HuH-7 (cell line): ENCODE measurements around the gene RYR3.
A peak's percentile ranks its signal among the peaks of the same experiment; 100 is the strongest.
"Not testable (repeated sequence)": the region's sequence is repeated elsewhere in the genome, so short reads cannot be mapped to it uniquely, and the experiment has no call there.

Experiments
- DNase-seq: peaks from one replicate; pipeline ENCODE4 v3.0.0; 2011; ENCODE audit warnings: low spot score

Gene RYR3

GRCh38 chr15:33516563-33516962, 205.8 kb downstream of the RYR3 start:
- DNase-seq: no peak

- DNase-seq: no peak
Measured at GRCh38 chr15:33517944-33518343, 207.2 kb downstream of the RYR3 start.

- DNase-seq: no peak
Measured at GRCh38 chr15:33518421-33518820, 207.7 kb downstream of the RYR3 start.

DNA sequence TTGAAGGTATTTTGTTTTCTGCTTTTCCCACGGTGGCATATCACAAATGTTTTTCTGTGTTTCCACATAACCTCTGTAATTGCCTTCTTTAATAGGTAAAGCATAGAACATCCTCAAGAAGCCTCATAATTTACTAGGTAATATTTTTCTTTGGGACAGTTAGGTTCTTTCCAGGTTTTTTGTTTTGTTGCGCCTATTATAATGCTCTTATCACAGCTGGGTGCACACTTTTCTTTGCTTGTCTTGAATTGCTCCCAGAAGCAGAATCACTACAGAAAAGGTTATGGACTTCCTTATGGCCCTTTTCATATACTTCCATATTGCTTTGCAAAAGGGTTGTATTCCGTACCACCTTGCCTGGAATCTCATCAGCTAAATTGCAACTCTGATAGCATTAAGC, 213.5 kb downstream of the RYR3 start:
- no peak for DNase-seq

DNA sequence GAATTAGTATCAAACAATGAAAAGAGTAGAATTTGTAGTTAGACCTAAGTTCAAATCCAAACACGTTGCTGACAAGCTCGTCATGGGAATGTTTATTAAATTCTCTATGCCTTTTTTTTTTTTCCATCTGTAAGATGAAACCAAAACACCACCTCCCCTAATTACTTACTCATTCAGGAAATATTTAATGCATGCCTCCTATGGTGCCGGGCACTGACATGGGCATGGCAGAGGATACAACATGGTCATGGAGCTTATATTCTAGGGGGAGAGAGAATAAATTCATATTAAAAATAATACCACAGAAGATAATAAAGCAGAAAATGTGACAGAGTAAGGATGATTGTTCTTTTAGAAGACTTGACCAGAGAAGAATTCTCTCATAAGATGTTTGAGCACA, 215.8 kb downstream of the RYR3 start:
- DNase-seq: no peak

DNA sequence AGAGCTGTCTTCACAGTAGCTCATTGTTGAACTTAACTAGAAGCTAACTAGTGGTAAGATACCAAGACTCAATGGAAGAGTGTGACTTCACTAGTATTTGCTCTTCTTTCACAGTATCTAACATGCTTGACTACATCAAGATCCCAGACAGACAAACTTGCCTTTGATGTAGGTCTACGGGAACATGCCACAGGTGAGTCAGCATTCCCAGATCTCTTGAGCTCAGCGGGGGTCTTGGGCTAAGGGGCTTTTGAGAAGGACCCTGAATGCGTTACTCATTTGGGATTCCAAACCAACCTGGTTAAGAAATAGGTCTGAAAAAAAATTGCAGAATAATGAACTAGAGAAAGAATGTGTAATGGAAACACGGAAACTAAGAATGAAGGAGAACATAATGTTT, 222.4 kb downstream of the RYR3 start:
- no peak for DNase-seq

DNA sequence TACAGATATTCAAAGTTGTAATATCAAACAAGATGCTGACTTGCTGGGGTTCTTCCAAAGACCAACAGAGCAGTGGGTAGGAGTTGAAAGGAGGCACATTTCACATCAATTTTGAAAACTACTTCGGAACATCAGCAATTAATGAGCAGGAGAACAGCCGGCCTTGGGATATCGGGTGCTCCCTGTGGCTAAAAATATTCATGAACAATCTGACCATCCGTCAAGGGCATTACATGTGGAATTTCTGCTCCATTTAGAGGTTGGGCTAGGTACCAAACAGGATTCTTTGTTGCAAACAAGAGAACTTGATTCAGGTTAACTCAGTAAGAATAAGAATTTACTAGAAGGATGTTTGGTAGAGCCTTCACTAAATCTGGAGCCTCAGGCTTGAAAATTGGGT, 223.9 kb downstream of the RYR3 start:
- no peak for DNase-seq

- DNase-seq: no peak
Measured at GRCh38 chr15:33535135-33535534, 224.4 kb downstream of the RYR3 start.

DNA sequence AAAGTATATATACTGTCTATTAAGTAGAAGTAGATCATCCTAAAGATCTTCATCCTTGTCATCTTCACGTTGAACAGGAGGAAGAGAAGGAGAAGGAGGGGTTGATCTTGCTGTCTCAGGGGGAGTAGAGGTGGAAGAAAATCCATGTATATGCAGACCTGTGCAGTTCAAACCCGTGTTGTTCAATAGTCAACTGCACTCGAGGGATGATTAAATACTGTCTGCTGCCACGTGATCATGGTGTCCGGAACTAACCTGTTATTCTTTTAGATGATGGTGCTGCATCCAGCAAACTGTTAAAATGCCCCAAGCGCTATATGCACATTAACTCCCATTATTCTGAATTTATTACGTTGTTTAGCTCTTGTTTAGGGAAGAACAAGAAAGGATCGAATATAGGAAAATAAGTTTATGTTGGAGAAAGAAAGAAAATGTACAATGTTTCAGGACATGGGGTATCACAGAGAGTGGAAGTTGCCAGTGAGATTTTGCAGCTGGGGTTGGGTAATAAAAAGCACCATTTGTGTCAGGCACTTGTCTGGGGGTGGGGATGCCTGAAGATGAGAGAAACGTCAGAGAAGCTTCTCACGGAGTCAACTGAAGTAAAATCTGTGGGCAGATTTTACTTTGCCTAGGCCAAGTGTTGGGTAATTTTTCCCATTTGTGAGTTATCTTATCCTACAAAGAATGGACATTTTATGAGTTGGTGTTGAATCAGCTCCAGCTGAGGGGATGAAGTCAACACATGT, 229.2 kb downstream of the RYR3 start:
- DNase-seq: no peak

- no peak for DNase-seq
Measured at GRCh38 chr15:33543957-33544356, 233.2 kb downstream of the RYR3 start.

- DNase-seq: no peak
Measured at GRCh38 chr15:33545866-33546265, 235.1 kb downstream of the RYR3 start.

GRCh38 chr15:33547876-33548275, 237.1 kb downstream of the RYR3 start:
- DNase-seq: peak; percentile 1

DNA sequence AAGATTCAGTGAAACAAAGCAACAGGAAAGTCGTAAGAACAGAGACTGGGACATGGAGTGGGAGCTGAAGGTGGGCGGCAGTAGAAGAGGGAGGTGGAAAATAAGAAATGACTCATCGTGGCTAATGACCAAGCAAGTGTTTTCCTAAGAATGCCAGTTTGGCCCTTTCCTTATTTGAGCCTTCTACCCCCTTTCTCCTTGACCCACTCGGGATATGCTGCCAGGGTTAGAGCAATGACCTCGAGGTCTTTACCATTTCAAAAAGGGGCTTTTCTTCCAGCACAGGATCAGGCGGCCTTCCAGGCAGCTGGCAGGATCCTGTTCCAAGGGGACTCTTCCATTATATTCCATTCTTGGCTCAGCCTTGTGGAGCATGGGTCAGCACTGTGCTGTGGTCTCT, 241.1 kb downstream of the RYR3 start:
- DNase-seq: no peak

DNA sequence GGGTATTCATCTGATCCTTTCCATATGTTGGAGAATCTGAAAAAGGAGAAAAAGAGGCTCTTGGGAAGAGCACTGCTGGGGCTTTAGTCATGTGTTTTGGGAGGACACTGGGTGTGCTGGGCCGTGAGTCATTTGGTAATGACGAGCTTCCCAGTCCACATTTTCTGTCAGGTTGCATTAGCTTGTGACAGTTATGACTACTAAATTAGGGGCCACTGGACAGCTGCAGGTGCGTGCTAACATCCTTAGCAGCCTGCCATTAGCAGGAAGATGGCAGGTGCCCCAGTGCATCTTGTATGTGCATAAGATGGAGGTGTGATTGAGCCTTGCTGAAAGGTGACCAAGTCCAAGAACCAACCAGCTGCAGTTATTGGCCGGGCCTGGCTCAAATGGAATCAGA, 242.4 kb downstream of the RYR3 start:
- no peak for DNase-seq

- DNase-seq: no peak
Measured at GRCh38 chr15:33559207-33559890, 248.6 kb downstream of the RYR3 start.

DNA sequence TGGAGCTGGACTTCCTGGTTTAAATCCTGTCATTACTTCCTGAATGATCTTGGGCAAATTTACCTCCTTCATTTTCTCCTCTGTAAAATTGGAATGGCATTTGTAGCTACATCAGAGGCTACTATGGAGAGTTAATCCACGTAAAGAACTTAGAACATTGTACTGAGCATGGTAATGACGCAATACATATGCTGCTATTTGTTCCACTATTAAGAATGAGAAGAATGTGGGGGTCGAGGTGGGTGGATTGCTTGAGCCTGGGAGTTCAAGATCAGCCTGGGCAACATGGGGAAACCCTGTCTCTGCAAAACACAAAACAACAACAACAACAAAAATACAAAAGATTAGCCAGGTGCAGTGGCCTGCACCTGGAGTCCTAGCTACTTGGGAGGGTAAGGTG, 250.6 kb downstream of the RYR3 start:
- no peak for DNase-seq

DNA sequence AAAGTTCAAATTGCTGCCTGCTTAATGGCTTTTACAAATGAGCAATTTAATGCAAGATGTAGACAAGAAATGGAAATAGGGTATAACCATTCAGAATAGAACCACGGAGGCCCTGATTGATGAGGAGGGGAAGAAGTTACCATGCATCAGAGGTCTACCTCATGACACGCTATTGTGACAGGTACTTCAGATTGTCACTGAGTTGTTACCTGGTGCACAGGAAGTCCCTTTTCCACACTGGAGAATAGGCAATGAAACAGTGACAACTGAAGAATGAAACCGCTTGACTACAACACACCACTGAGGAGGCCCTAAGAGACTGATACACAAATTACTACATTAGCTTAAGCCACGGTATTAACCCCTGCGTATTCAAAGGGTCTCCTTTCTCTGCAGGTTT, 251.2 kb downstream of the RYR3 start:
- no peak for DNase-seq

DNA sequence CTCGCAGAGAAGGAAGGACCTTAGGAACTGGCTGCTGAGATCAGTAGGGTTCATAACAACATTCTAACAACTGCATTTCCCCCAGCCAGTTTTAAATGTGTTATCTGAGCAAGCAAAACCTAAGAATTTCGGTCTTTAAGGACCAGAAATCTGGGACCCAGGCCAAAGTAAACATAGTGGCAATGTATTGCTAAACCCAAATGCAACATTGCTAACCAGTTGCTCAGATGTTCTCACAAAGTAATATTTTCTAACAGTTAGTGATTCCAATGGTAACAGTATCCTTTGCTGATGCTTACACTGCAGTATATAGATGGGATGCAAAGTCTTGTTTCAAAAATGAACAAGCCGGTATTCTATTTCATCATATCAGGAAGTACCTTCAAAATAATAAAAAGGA, 254.3 kb downstream of the RYR3 start:
- no peak for DNase-seq

DNA sequence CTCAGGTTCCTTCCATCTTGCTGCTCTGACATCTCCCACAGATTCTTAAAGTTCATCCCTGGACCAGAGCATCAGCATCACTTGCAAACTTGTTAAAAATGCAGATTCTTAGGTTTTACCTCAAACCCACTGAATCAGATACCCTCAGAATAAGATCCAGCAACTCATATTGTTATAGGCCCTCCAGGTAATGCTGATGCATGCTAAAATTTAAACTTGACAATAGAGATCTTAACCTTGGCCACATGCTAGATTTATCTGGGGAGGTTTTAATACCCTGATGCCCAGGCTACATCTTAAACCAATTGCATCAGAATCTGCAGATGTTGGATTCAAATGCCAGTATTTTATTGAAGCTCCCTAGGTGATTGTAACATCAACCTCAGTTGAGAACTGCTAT, 256.9 kb downstream of the RYR3 start:
- DNase-seq: no peak

GRCh38 chr15:33569036-33569435, 258.3 kb downstream of the RYR3 start:
- no peak for DNase-seq

- not testable (repeated sequence) for DNase-seq
Measured at GRCh38 chr15:33577911-33578310, 267.1 kb downstream of the RYR3 start.

- DNase-seq: no peak
Measured at GRCh38 chr15:33580526-33580925, 269.8 kb downstream of the RYR3 start.

GRCh38 chr15:33581032-33581431, 270.3 kb downstream of the RYR3 start:
- no peak for DNase-seq

GRCh38 chr15:33584797-33585196, 274.0 kb downstream of the RYR3 start:
- no peak for DNase-seq
